Ascending aorta (tissue), 2 donors: ENCODE results near the gene MLXIPL. TPM values are rescaled to one million over a fixed set of nuclear protein-coding genes. Genes with fewer than 3 reads are reported as not detected.
"Not testable (repeated sequence)": the region's sequence is repeated elsewhere in the genome, so short reads cannot be mapped to it uniquely, and the experiment has no call there.

Experiments
- DNase-seq, 2 donors: peaks; one replicate each; pipeline ENCODE4 v3.0.0-alpha.2; 2019; ENCODE audit warnings: low spot score in 2 of 2
- H3K27ac ChIP-seq, 2 donors: fragments of 200-600 bp; sonication (generic); one replicate each; pipeline ENCODE4 v1.5.1; 2016 to 2017; ENCODE audit warnings: mild to moderate bottlenecking in 1 of 2
- H3K27me3 ChIP-seq: fragments of 200-600 bp; sonication (generic); one replicate; pipeline ENCODE4 v1.5.1; 2017
- H3K36me3 ChIP-seq, 2 donors: fragments of 200-600 bp; sonication (generic); one replicate each; pipeline ENCODE4 v1.5.1; 2016
- H3K4me1 ChIP-seq, 2 donors: fragments of 200-600 bp; sonication (generic); one replicate each; pipeline ENCODE4 v1.5.1; 2016 to 2017; ENCODE audit warnings: mild to moderate bottlenecking in 1 of 2
- H3K4me3 ChIP-seq, 2 donors: fragments of 200-600 bp; sonication (generic); one replicate each; pipeline ENCODE4 v1.5.1; 2016 to 2017; ENCODE audit warnings: mild to moderate bottlenecking in 1 of 2
- H3K9me3 ChIP-seq, 2 donors: fragments of 200-600 bp; sonication (generic); one replicate each; pipeline ENCODE4 v1.5.1; 2016
- intact Hi-C: fragments of 100-400 bp; cut with DNase I; formaldehyde crosslinking; loops from one replicate; pipeline ENCODE4 v1.15.1; 2023
- total RNA-seq: library from RNA; depleted of rRNA; stranded (reverse); fragments of >200 nt; gene quantifications from one replicate; pipeline ENCODE4 v1.1.0, GENCODE V29; 2016
- TF ChIP-seq, protein P1 (sequence below), 3 experiments: fragments of 200-600 bp in 2 of 3; fragments of 450-650 bp in 1 of 3; sonication (generic) in 2 of 3; IDR thresholded peaks; one replicate each; pipeline ENCODE4 v1.5.1; 2016 to 2019; ENCODE audit warnings: antibody characterized with exemption in 3 of 3, mild to moderate bottlenecking in 1 of 3, moderate library complexity in 1 of 3

MLXIPL gene
- total RNA-seq, 1 donor from 2014 or later: 297 TPM

DNA sequence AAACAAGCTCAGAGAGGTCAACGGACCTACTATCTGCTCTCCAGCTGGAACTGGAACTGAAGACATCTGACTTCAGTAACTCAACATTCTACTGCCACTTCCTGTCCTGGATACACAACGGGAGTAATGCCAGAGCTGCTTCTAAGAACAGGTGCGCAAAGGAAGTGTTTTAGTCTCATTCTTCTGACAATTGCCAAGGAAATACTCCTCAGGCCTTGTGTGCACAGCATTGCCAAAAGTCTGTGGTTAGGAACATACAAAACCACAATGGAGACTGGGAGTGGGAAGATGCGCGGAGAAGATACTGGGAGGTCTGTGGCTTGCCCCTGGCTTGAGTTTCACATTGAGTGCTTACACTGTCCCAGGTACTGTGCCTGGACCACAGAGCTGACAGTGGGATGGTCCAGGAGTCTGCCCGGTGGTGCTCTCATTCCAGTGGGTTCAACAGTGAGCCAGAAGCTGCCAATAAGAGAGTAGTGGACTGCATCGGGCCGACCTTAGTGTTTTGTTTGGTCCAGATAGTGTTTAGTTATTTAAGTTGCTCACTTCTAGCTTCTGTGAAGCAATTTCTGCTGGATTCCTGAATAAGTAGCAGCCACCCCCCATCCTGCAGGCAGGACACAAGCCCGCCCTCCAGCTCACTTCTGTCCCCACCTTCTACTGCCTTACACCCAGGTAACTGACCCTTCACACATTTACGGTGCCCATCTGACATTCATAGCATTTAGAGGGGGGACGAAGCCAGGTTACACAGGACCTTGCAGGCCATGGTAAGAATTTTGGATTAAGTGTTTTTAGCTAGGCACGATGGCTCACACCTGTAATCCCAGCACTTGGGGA is 56.3 kb downstream of the MLXIPL start:
- H3K4me1 ChIP-seq: no peaks in the 10 kb centered on the region
- TF ChIP-seq, protein P1, sequence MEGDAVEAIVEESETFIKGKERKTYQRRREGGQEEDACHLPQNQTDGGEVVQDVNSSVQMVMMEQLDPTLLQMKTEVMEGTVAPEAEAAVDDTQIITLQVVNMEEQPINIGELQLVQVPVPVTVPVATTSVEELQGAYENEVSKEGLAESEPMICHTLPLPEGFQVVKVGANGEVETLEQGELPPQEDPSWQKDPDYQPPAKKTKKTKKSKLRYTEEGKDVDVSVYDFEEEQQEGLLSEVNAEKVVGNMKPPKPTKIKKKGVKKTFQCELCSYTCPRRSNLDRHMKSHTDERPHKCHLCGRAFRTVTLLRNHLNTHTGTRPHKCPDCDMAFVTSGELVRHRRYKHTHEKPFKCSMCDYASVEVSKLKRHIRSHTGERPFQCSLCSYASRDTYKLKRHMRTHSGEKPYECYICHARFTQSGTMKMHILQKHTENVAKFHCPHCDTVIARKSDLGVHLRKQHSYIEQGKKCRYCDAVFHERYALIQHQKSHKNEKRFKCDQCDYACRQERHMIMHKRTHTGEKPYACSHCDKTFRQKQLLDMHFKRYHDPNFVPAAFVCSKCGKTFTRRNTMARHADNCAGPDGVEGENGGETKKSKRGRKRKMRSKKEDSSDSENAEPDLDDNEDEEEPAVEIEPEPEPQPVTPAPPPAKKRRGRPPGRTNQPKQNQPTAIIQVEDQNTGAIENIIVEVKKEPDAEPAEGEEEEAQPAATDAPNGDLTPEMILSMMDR (IDR thresholded peaks at IDR 0.05): no peak
- intact Hi-C loops: no loop called here
- H3K4me3 ChIP-seq: no peak overlapping the region
- no peaks in the 10 kb centered on the region for H3K9me3 ChIP-seq
- peaks cover 32 to 39% of the 10 kb centered on the region in 2 donors for H3K36me3 ChIP-seq
- no peaks in the 10 kb centered on the region for H3K27me3 ChIP-seq
- no peak overlapping the region for H3K27ac ChIP-seq
- DNase-seq: no peak

DNA sequence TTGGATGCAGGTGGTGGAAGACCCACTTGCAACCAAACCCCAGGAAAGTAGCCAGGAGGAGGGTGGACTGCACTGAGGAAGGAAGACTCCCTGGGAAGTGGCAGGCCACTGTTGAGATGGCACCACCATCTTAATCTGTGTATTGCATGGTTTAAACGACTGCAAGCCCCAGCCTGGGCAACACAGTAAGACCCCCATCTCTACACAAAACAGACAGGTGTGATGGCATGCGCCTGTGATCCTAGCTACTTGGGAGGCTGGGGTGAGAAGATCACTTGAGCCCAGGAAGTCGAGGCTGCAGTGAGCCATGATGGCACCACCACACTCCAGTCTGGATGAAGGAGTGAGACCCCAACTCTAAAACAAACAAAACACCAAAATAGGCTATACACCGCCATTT is 57.2 kb downstream of the MLXIPL start:
- intact Hi-C loops: no loop called here
- Histone ChIP-seq H3K27me3 (no peaks in the 10 kb centered on the region), H3K27ac (no peak overlapping the region), H3K9me3 (no peaks in the 10 kb centered on the region), H3K4me3 (no peak overlapping the region), H3K36me3 (peaks cover 22 to 30% of the 10 kb centered on the region in 2 donors), H3K4me1 (no peaks in the 10 kb centered on the region)
- TF ChIP-seq, protein P1 (IDR thresholded peaks at IDR 0.05): no peak
- no peak for DNase-seq

DNA sequence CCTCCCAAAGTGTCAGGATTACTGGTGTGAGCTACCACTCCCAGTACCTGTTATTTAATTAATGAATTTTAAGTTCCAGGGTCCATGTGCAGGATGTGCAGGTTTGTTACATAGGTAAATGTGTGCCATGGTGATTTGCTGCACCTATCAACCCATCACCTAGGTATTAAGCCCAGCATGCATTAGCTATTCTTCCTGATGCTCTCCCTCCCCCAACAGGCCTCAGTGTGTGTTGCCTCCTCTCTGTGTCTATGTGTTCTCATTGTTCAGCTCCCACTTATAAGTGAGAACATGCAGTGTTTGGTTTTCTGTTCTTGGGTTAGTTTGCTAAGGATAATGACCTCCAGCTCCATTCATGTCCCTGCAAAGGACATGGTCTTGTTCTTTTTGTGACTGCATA is 57.9 kb downstream of the MLXIPL start:
- DNase-seq, intact Hi-C loops, H3K27ac ChIP-seq, H3K27me3 ChIP-seq, H3K9me3 ChIP-seq, H3K4me1 ChIP-seq: not testable (repeated sequence)
- Histone ChIP-seq H3K4me3 (peak overlapping the region in 1 of 2 donors; percentile 16), H3K36me3 (peaks cover 15 to 22% of the 10 kb centered on the region in 2 donors)

DNA sequence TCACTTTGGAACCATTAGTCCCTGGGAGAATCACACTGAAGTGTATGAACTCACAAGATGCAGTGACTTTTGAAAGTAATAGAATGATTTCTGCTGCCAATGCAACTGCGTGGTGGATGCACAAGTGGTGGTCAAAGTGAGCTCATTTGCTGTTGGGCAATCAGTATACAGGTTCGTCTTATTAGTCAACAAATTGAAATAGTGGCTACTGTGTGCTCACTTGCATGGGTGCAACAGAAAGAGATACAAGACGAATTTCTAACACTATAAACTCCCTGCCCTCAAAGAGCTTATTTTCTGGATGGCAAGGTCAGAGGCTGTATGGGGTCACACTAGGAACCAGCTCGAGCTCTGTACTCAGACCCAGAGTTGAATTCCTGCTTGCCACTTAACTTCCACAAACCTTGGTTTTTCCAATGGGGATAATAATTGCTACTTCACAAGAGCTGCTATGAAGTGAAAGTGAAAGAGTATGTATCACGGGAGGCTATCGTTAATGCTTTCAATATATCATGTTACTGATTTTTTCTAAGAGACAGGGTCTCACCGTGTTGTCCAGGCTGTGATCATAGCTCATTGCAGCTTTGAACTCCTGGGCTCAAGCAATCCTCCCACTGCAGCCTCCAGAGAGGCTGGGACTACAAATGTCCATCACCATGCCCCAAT is 58.5 kb downstream of the MLXIPL start:
- H3K4me3 ChIP-seq: peak overlapping the region in 1 of 2 donors; percentile 16
- peaks cover 9 to 16% of the 10 kb centered on the region in 2 donors for H3K36me3 ChIP-seq
- TF ChIP-seq, protein P1 (IDR thresholded peaks at IDR 0.05): no peak
- no peaks in the 10 kb centered on the region for H3K9me3 ChIP-seq
- no peaks in the 10 kb centered on the region for H3K4me1 ChIP-seq
- intact Hi-C loops: no loop called here
- no peak overlapping the region for H3K27ac ChIP-seq
- H3K27me3 ChIP-seq: no peaks in the 10 kb centered on the region
- no peak for DNase-seq

DNA sequence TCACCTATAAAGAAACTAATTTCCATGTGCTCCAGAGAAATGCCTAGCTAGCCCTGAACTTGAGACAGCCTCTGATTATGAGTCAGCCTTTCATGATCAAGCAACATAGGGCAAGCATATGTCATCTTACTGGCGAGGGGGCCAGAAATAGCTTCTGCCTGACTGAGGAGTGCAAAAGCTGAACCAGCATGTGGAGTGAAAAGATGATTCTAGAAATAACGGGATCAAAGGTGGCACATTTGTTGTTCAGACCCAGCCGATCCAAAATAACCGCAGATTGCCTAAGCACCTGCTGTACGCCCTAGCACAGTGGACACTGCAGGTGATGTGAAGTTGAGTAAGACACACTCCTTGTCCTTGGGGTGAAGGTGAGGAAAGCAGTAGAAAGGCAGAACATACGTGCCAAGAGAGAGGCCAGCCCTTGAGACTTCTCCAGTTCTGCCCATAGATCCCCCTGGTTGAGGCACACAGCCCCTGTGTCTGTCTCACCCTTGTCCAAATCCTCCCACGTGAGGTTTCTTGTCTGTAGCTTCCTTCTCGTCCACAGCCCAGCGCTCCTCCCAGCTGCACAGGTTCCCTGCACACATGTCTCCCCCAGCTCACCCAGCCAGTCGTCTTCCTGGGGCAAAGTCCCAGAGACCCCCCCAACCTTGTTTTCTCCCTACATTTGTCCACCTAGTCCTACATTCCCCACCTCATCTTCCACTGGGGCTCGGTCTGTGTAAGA is 64.0 kb downstream of the MLXIPL start:
- H3K27ac ChIP-seq: no peak overlapping the region
- H3K4me1 ChIP-seq: peaks cover 3 to 10% of the 10 kb centered on the region in 2 donors
- H3K27me3 ChIP-seq: no peaks in the 10 kb centered on the region
- TF ChIP-seq, protein P1 (IDR thresholded peaks at IDR 0.05): no peak
- intact Hi-C loops: no loop called here
- no peaks in the 10 kb centered on the region for H3K36me3 ChIP-seq
- DNase-seq: no peak
- H3K4me3 ChIP-seq: no peak overlapping the region
- no peaks in the 10 kb centered on the region for H3K9me3 ChIP-seq
